OCI-LY7 (cell line): ENCODE measurements around the gene EIF3F.

ENCODE experiments used
- CTCF ChIP-seq: fragments of 200-600 bp; sonication (generic); conservative IDR thresholded peaks from 2 replicates; pipeline ENCODE4 v1.5.1; 2014; ENCODE audit warnings: mild to moderate bottlenecking, antibody characterized with exemption, low read length, moderate library complexity, mixed read lengths
- EZH2phosphoT487 ChIP-seq: fragments of 200-600 bp; sonication (generic); IDR thresholded peaks from 2 replicates; pipeline ENCODE4 v1.6.1; 2018; ENCODE audit warnings: low read depth, borderline replicate concordance, mild to moderate bottlenecking, mixed run types, antibody characterized with exemption, low read length, moderate library complexity, mixed read lengths

- TF ChIP-seq CTCF, result no peak
- TF ChIP-seq EZH2phosphoT487, result no peak
Measured at GRCh38 chr11:7994581-7995278, 7.6 kb downstream of the EIF3F start.
